HepG2 (cell line): Measurements from ENCODE around the gene LCE1B. TPM values are rescaled to one million over a fixed set of nuclear protein-coding genes. Genes with fewer than 3 reads are reported as not detected.

Source experiments
- ATAC-seq: fragments of 200-7000 bp; cut with Tn5 transposase; 3 replicates; pipeline ENCODE4 v1.9.1; 2020; ENCODE audit warnings: mild to moderate bottlenecking, moderate library complexity
- BruUV-seq: library from RNA; stranded (reverse); fragments of 400-500 nt; replicated peaks from 2 replicates; lab custom pipeline; 2021; lab: Mats Ljungman, UMichigan
- CTCF ChIA-PET: fragments of 300-600 bp; formaldehyde crosslinking; extraction: SDS; loops from one replicate; lab custom pipeline; 2021; ENCODE audit warnings: low total read pairs, inconsistent platforms, low intra/inter-chr PET ratio; lab: Yijun Ruan, JAX
- POLR2A ChIA-PET: fragments of 350-600 bp; sonication (Branson Sonifier 250); formaldehyde crosslinking; loops from one replicate; lab custom pipeline; 2020; ENCODE audit warnings: antibody characterized with exemption, inconsistent platforms; lab: Yijun Ruan, JAX
- DNase-seq: peaks from one replicate; pipeline ENCODE4 v3.0.0-alpha.2; 2015; ENCODE audit warnings: low spot score
- FAIRE-seq: peaks from 3 replicates; lab custom pipeline; 2011; peaks lifted over from hg19 to GRCh38; lab: Jason Lieb, UNC
- H2AFZ ChIP-seq: one replicate; pipeline ENCODE4 v1.6.1; 2011; ENCODE audit warnings: low read length, inconsistent platforms
- H3K27ac ChIP-seq: fragments of 300-600 bp; 3 replicates; pipeline ENCODE4 v1.8.0; 2011; ENCODE audit warnings: mixed run types, mild to moderate bottlenecking, mixed read lengths, low read length, inconsistent platforms; ENCODE audit not compliant: insufficient read depth; ENCODE audit errors: extremely low read length
- H3K27me3 ChIP-seq, 2 experiments: fragments of 200-600 bp in 1 of 2; 2 replicates in 1 of 2; 3 replicates in 1 of 2; pipeline versions ENCODE4 v1.6.0 to v1.8.0; 2011; ENCODE audit warnings: low read length in 2 of 2, mild to moderate bottlenecking in 2 of 2, moderate library complexity in 2 of 2, inconsistent platforms in 1 of 2; ENCODE audit not compliant: insufficient read depth in 2 of 2, control insufficient read depth in 1 of 2
- H3K36me3 ChIP-seq, 2 experiments: fragments of 200-600 bp in 1 of 2; replicated peaks in 1 of 2; 2 replicates in 1 of 2; 3 replicates in 1 of 2; pipeline versions ENCODE4 v1.5.1 to v1.8.0; 2011; ENCODE audit warnings: low read length in 2 of 2, inconsistent platforms in 1 of 2; ENCODE audit not compliant: insufficient read depth in 2 of 2, control insufficient read depth in 1 of 2
- H3K4me1 ChIP-seq: 2 replicates; pipeline ENCODE4 v1.5.1; 2012; ENCODE audit warnings: low read length, inconsistent platforms; ENCODE audit not compliant: insufficient read depth
- H3K4me2 ChIP-seq: 2 replicates; pipeline ENCODE4 v1.6.0; 2011; ENCODE audit warnings: low read depth, low read length, inconsistent platforms
- H3K4me3 ChIP-seq, 3 experiments: fragments of 200-600 bp in 1 of 3; sonication (generic), shearing (Covaris generic) in 1 of 3; replicated peaks in 1 of 3; 2 replicates each; pipeline ENCODE4 v1.5.1; 2011 to 2016; ENCODE audit warnings: low read length in 3 of 3, inconsistent platforms in 2 of 3, low read depth in 2 of 3, mild to moderate bottlenecking in 2 of 3, control low read depth in 1 of 3, mixed read lengths in 1 of 3; ENCODE audit not compliant: insufficient read depth in 1 of 3
- H3K79me2 ChIP-seq: one replicate; pipeline ENCODE4 v1.6.1; 2011; ENCODE audit warnings: low read length, inconsistent platforms; ENCODE audit not compliant: insufficient read depth
- H3K9ac ChIP-seq: 2 replicates; pipeline ENCODE4 v1.6.0; 2011; ENCODE audit warnings: mild to moderate bottlenecking, low read depth, low read length, inconsistent platforms; ENCODE audit not compliant: insufficient read depth
- H3K9me3 ChIP-seq: 2 replicates; pipeline ENCODE4 v1.5.1; 2012; ENCODE audit warnings: mild to moderate bottlenecking, low read length
- H4K20me1 ChIP-seq: 2 replicates; pipeline ENCODE4 v1.6.0; 2011; ENCODE audit warnings: inconsistent platforms, mild to moderate bottlenecking, low read length, moderate library complexity; ENCODE audit not compliant: insufficient read depth
- DDIT3 ChIP-seq: sonication (generic); formaldehyde crosslinking; IDR thresholded peaks from 2 replicates; pipeline ENCODE4 v1.4.0; 2020; ENCODE audit warnings: mild to moderate bottlenecking, missing genetic modification reagents
- HNF4A ChIP-seq: sonication (generic); formaldehyde crosslinking; IDR thresholded peaks from 2 replicates; pipeline ENCODE4 v1.4.0; 2020; ENCODE audit warnings: missing genetic modification reagents
- KAT2B ChIP-seq: fragments of 150-350 bp; IDR thresholded peaks from 2 replicates; pipeline ENCODE4 v1.6.1; 2014; ENCODE audit warnings: low read depth, low read length, borderline replicate concordance
- KDM1A ChIP-seq: IDR thresholded peaks from 2 replicates; pipeline ENCODE4 v1.6.1; 2016; ENCODE audit warnings: missing compliant biosample characterization
- KLF15 ChIP-seq: sonication (generic); formaldehyde crosslinking; IDR thresholded peaks from 2 replicates; pipeline ENCODE4 v1.8.1; 2023; ENCODE audit warnings: borderline replicate concordance, mild to moderate bottlenecking, inconsistent platforms, missing genetic modification reagents, mixed read lengths
- MIER2 ChIP-seq: IDR thresholded peaks from 2 replicates; pipeline ENCODE4 v1.6.1; 2016; ENCODE audit warnings: missing biosample characterization, missing genetic modification reagents
- PAX8 ChIP-seq: sonication (generic); formaldehyde crosslinking; IDR thresholded peaks from 2 replicates; pipeline ENCODE4 v1.8.0; 2022; ENCODE audit warnings: mild to moderate bottlenecking, missing genetic modification reagents, borderline replicate concordance
- RAD21 ChIP-seq: fragments of 450-650 bp; formaldehyde crosslinking; IDR thresholded peaks from 2 replicates; pipeline ENCODE4 v1.5.0; 2020; ENCODE audit warnings: mild to moderate bottlenecking
- RCOR2 ChIP-seq: IDR thresholded peaks from 2 replicates; pipeline ENCODE4 v1.6.1; 2016; ENCODE audit warnings: missing biosample characterization, missing genetic modification reagents
- ZNF263 ChIP-seq: sonication (generic); formaldehyde crosslinking; IDR thresholded peaks from 2 replicates; pipeline ENCODE4 v1.4.0; 2020; ENCODE audit warnings: missing genetic modification reagents
- ZNF550 ChIP-seq: sonication (generic); formaldehyde crosslinking; IDR thresholded peaks from 2 replicates; pipeline ENCODE4 v1.4.0; 2020; ENCODE audit warnings: mild to moderate bottlenecking, missing genetic modification reagents, borderline replicate concordance
- ZNF773 ChIP-seq: sonication (generic); formaldehyde crosslinking; IDR thresholded peaks from 2 replicates; pipeline ENCODE4 v1.4.0; 2020; ENCODE audit warnings: missing genetic modification reagents, borderline replicate concordance
- ZXDC ChIP-seq: sonication (generic); formaldehyde crosslinking; IDR thresholded peaks from 2 replicates; pipeline ENCODE4 v1.5.0; 2020; ENCODE audit warnings: mild to moderate bottlenecking, missing genetic modification reagents
- ZZZ3 ChIP-seq: sonication (generic); formaldehyde crosslinking; IDR thresholded peaks from 2 replicates; pipeline ENCODE4 v1.4.0; 2020; ENCODE audit warnings: missing genetic modification reagents, mild to moderate bottlenecking, borderline replicate concordance
- in situ Hi-C: cut with HindIII; loops from 2 replicates; pipeline ENCODE4 v1.10.0; 2017; ENCODE audit warnings: low pct_unique_long_range_greater_than_20kb; ENCODE audit not compliant: extremely low pct_ligation_motif_present
- intact Hi-C: fragments of 100-400 bp; cut with micrococcal nuclease; formaldehyde crosslinking; loops from one replicate; pipeline ENCODE4 v1.10.0; 2022; ENCODE audit not compliant: unreplicated experiment
- polyA plus RNA-seq, 8 experiments: library from polyadenylated mRNA; depleted of rRNA in 3 of 8; stranded (reverse) in 7 of 8; unstranded in 1 of 8; fragments of >200 nt; fragmentation: Illumina TruSeq in 4 of 8; extraction: Trizol in 4 of 8; gene quantifications; 2 replicates each; pipeline versions ENCODE4 v1.2.1 to v1.2.3, GENCODE V29; 2011 to 2016; ENCODE audit warnings: low read depth in 4 of 8, missing spikeins in 1 of 8, mixed read lengths in 1 of 8; ENCODE audit not compliant: insufficient read depth in 1 of 8
- total RNA-seq, 5 experiments: library from RNA; depleted of rRNA; stranded (reverse); fragments of >200 nt; fragmentation: Illumina TruSeq; extraction: Trizol; gene quantifications; 2 replicates each; pipeline ENCODE4 v1.2.3, GENCODE V29; 2016; ENCODE audit warnings: low read depth in 1 of 5
- TF ChIP-seq, protein P1 (sequence below): sonication (generic); formaldehyde crosslinking; IDR thresholded peaks from 2 replicates; pipeline ENCODE4 v1.4.0; 2020; ENCODE audit warnings: missing genetic modification reagents
- TF ChIP-seq, protein P2 (sequence below): IDR thresholded peaks from 2 replicates; pipeline ENCODE4 v1.6.1; 2012; ENCODE audit warnings: low read depth, low read length, improper control_type of control experiment

The LCE1B gene
- total and polyA plus RNA-seq, 2 of the 13 experiments (the other 11 are each of a cell fraction or from before 2014, with no cell fraction given): not detected

DNA sequence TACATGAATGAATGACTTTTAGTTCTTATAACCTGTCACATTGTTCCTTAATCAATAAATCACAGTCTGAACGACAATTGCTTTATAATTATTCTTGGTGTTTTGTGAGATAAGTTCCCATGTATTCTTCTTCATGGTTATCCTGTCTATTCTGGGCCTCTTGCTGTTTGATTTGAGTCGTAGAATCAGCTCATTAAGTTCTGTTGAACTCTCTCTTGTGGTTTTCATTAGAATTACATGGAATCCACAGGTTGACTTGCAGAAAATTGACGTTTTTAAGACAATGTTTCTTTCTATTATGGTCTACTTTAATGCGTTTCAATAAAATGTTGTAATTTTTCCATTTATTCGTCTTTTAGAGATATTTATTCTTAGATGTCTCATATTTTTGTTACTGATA lies 11.5 kb downstream of the LCE1B start (continued):
- TF ChIP-seq, protein P1, sequence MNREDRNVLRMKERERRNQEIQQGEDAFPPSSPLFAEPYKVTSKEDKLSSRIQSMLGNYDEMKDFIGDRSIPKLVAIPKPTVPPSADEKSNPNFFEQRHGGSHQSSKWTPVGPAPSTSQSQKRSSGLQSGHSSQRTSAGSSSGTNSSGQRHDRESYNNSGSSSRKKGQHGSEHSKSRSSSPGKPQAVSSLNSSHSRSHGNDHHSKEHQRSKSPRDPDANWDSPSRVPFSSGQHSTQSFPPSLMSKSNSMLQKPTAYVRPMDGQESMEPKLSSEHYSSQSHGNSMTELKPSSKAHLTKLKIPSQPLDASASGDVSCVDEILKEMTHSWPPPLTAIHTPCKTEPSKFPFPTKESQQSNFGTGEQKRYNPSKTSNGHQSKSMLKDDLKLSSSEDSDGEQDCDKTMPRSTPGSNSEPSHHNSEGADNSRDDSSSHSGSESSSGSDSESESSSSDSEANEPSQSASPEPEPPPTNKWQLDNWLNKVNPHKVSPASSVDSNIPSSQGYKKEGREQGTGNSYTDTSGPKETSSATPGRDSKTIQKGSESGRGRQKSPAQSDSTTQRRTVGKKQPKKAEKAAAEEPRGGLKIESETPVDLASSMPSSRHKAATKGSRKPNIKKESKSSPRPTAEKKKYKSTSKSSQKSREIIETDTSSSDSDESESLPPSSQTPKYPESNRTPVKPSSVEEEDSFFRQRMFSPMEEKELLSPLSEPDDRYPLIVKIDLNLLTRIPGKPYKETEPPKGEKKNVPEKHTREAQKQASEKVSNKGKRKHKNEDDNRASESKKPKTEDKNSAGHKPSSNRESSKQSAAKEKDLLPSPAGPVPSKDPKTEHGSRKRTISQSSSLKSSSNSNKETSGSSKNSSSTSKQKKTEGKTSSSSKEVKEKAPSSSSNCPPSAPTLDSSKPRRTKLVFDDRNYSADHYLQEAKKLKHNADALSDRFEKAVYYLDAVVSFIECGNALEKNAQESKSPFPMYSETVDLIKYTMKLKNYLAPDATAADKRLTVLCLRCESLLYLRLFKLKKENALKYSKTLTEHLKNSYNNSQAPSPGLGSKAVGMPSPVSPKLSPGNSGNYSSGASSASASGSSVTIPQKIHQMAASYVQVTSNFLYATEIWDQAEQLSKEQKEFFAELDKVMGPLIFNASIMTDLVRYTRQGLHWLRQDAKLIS (CRISPR knock-in tag): no peak
- TF ChIP-seq KDM1A (CRISPR knock-in tag): no peak
- no peak for TF ChIP-seq ZNF550 (CRISPR knock-in tag)
- no peak for TF ChIP-seq HNF4A (CRISPR knock-in tag)
- TF ChIP-seq, protein P2, sequence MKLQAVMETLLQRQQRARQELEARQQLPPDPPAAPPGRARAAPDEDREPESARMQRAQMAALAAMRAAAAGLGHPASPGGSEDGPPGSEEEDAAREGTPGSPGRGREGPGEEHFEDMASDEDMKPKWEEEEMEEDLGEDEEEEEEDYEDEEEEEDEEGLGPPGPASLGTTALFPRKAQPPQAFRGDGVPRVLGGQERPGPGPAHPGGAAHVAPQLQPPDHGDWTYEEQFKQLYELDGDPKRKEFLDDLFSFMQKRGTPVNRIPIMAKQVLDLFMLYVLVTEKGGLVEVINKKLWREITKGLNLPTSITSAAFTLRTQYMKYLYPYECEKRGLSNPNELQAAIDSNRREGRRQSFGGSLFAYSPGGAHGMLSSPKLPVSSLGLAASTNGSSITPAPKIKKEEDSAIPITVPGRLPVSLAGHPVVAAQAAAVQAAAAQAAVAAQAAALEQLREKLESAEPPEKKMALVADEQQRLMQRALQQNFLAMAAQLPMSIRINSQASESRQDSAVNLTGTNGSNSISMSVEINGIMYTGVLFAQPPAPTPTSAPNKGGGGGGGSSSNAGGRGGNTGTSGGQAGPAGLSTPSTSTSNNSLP: no peak
- TF ChIP-seq, all 625 proteins: peak for 0

DNA sequence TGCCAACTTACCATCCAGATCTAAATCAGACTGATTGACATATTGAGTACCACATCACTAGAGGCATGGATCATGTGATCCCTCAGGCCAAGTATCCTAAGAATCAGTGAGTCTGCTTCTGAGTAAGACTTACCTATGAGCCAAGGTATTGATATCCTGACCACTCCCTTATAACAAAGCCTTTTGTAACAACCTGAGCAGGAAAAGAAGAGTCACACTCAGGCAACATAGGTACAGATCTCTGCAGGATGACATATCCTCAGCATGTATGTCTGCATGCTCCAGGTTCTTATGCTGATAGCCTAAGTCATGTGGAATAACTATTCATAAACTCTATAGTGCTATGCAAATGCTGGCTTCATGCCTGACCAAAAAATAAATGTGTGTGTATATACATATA lies 13.2 kb downstream of the LCE1B start:
- DNase-seq (no peak), FAIRE-seq (no peak), ATAC-seq (no peak)
- Histone ChIP-seq H4K20me1 (no peaks in the 10 kb centered on the region), H2AFZ (no peak overlapping the region), H3K4me3 (no peak overlapping the region), H3K27me3 (no peaks in the 10 kb centered on the region), H3K79me2 (no peaks in the 10 kb centered on the region), H3K9ac (no peak overlapping the region), H3K36me3 (no peaks in the 10 kb centered on the region), H3K4me1 (no peaks in the 10 kb centered on the region), H3K9me3 (no peaks in the 10 kb centered on the region), H3K27ac (no peak overlapping the region), H3K4me2 (no peak overlapping the region)
- ChIA-PET CTCF (no interaction called here), POLR2A (no interaction called here)
- in situ Hi-C loops (no loop called here), intact Hi-C loops (no loop called here)
- BruUV-seq: no TSS peak
- TF ChIP-seq ZXDC (CRISPR knock-in tag) (no peak), ZNF773 (no peak), MIER2 (CRISPR knock-in tag) (no peak), RAD21 (CRISPR knock-in tag) (no peak), PAX8 (CRISPR knock-in tag) (no peak), DDIT3 (CRISPR knock-in tag) (no peak), ZZZ3 (no peak), KAT2B (no peak), ZNF263 (CRISPR knock-in tag) (no peak), KLF15 (no peak), RCOR2 (CRISPR knock-in tag) (no peak)
